K562 (cell line): Measurements from ENCODE around the gene RIPK4.

ENCODE experiments used
- RAD21 ChIP-seq, 2 experiments: fragments of 250-450 bp in 1 of 2; fragments of 450-650 bp in 1 of 2; sonication (Bioruptor Pico) in 1 of 2; formaldehyde crosslinking in 1 of 2; IDR thresholded peaks in 1 of 2; conservative IDR thresholded peaks in 1 of 2; 2 replicates each; pipeline versions ENCODE4 v1.4.0 to v1.8.0; 2020 to 2022; ENCODE audit warnings: mild to moderate bottlenecking in 2 of 2, moderate library complexity in 1 of 2
- TEAD4 ChIP-seq, 2 experiments: sonication (generic) in 1 of 2; formaldehyde crosslinking in 1 of 2; IDR thresholded peaks; 2 replicates each; pipeline versions ENCODE4 v1.6.1 to v1.8.0; 2012 to 2022; ENCODE audit warnings: borderline replicate concordance in 1 of 2, inconsistent platforms in 1 of 2, low read length in 1 of 2, mild to moderate bottlenecking in 1 of 2, missing genetic modification reagents in 1 of 2
- TF ChIP-seq, protein P1 (sequence below): conservative IDR thresholded peaks from 2 replicates; pipeline ENCODE4 v1.6.1; 2011; ENCODE audit warnings: low read depth, mild to moderate bottlenecking, low read length; ENCODE audit not compliant: control insufficient read depth

DNA sequence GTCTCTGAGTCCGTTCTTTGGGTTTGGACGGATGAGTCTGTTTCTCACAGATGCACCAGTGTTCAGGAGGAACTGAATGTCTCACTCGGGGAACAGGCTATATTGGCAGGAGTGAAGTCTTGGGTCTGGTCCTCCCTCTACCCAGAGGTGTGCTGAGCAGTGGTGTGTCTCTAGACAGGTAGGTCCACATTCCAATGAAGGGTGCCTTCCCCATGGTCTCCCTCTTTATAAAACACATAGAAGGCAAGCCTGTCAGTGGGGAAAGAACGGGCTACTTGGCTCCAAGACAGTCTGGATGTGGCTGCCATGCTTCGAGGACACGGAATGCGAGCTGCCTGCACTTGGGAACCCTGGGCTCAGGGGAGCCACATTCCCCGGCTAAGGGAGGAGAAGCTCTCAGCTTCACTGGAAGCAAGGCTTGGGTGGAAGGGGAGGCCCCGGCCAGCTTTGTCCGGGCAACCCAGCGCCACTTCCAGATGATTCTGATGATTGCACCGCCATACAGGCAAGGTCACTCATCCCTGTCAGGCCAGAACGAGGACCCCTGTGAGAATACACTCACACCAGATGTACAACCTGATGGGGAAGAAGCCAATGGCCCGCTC is 29.7 kb upstream of the RIPK4 start:
- TF ChIP-seq RAD21 (CRISPR knock-in tag; conservative IDR thresholded peaks at IDR 0.05 in 1 of 2, IDR thresholded peaks at IDR 0.05 in 1 of 2) (no peak), TEAD4 (IDR thresholded peaks at IDR 0.05; ENCODE audit: low read length) (no peak), TEAD4 (CRISPR knock-in tag; IDR thresholded peaks at IDR 0.05; ENCODE audit: borderline replicate concordance) (no peak)
- TF ChIP-seq, protein P1, sequence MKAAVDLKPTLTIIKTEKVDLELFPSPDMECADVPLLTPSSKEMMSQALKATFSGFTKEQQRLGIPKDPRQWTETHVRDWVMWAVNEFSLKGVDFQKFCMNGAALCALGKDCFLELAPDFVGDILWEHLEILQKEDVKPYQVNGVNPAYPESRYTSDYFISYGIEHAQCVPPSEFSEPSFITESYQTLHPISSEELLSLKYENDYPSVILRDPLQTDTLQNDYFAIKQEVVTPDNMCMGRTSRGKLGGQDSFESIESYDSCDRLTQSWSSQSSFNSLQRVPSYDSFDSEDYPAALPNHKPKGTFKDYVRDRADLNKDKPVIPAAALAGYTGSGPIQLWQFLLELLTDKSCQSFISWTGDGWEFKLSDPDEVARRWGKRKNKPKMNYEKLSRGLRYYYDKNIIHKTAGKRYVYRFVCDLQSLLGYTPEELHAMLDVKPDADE, result no peak
